Tibial nerve (tissue), 4 donors: ENCODE measurements around the gene TPRX1.

ENCODE experiments used
- CTCF ChIP-seq, 5 experiments: fragments of 200-600 bp in 3 of 5; fragments of 450-650 bp in 2 of 5; sonication (generic) in 3 of 5; IDR thresholded peaks; one replicate each; pipeline ENCODE4 v1.5.1; 2016 to 2019; ENCODE audit warnings: antibody characterized with exemption in 5 of 5, mild to moderate bottlenecking in 3 of 5, moderate library complexity in 2 of 5
- EP300 ChIP-seq, 2 donors: sonication (generic); formaldehyde crosslinking; IDR thresholded peaks; one replicate each; pipeline ENCODE4 v1.6.1; 2017; ENCODE audit warnings: antibody characterized with exemption in 2 of 2, mild to moderate bottlenecking in 1 of 2

GRCh38 chr19:47819858-47820257 is 15.5 kb upstream of the TPRX1 start:
- no peak for TF ChIP-seq EP300 (IDR thresholded peaks at IDR 0.05)
- TF ChIP-seq CTCF (IDR thresholded peaks at IDR 0.05): no peak
